22Rv1 (cell line): ENCODE results near the gene TRMU.

Experiments used
- CTCF ChIP-seq: fragments of 450-650 bp; IDR thresholded peaks from 2 replicates; pipeline ENCODE4 v1.5.1; 2017; ENCODE audit warnings: mild to moderate bottlenecking
- ZFX ChIP-seq: fragments of 450-650 bp; IDR thresholded peaks from 2 replicates; pipeline ENCODE4 v1.6.1; 2017; ENCODE audit warnings: antibody characterized with exemption, borderline replicate concordance

- no peak for TF ChIP-seq CTCF
- no peak for TF ChIP-seq ZFX
Measured at GRCh38 chr22:46380581-46380980, 45.1 kb downstream of the TRMU start.
